HAP-1 (cell line): ENCODE measurements around the gene LAMA2.

Experiments used
- DNase-seq, 2 experiments: peaks; one replicate each; pipeline ENCODE4 v3.0.0-alpha.2; 2016 to 2020; ENCODE audit warnings: low spot score in 2 of 2
- H3K27me3 ChIP-seq: fragments of 250-450 bp; sonication (Bioruptor Pico); 2 replicates; pipeline ENCODE4 v1.5.1; 2020; ENCODE audit warnings: low read depth, mild to moderate bottlenecking, moderate library complexity
- H3K36me3 ChIP-seq: fragments of 250-450 bp; sonication (Bioruptor Pico); replicated peaks from 2 replicates; pipeline ENCODE4 v1.5.1; 2020; ENCODE audit warnings: mild to moderate bottlenecking
- H3K4me1 ChIP-seq: fragments of 250-450 bp; sonication (Bioruptor Pico); 2 replicates; pipeline ENCODE4 v1.5.1; 2020; ENCODE audit warnings: mild to moderate bottlenecking
- H3K4me3 ChIP-seq: fragments of 250-450 bp; sonication (Bioruptor Pico); 2 replicates; pipeline ENCODE4 v1.5.1; 2020; ENCODE audit warnings: mild to moderate bottlenecking, moderate library complexity
- H3K9me3 ChIP-seq: fragments of 250-450 bp; sonication (Bioruptor Pico); 2 replicates; pipeline ENCODE4 v1.5.1; 2020; ENCODE audit warnings: mild to moderate bottlenecking, moderate library complexity
- in situ Hi-C: fragments of 300-500 bp; cut with MboI; formaldehyde crosslinking; loops from 3 replicates; pipeline ENCODE4 v1.14.3; 2020; ENCODE audit warnings: low sequenced_read_pairs, inconsistent platforms, mixed read lengths

The LAMA2 gene

DNA sequence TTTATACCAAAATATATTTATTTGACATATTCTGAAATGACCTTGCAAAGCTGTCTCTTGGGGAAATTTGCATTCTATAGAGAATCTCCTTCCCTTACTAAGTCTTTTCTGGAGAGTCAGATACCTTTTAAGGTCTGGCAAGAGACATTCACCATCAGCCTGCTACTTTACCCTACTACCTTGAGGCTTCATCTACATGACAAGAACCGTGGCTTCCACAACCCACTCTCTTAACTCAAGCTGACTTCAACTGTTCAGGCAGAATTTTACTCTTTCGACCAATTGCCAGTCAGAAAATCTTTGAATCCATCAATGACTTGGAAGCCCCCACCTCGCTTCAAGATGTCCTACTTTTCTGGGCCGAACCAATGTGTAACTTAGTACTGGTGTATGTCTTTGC, 314.2 kb downstream of the LAMA2 start:
- Histone ChIP-seq H3K27me3 (no peaks in the 10 kb centered on the region), H3K9me3 (no peaks in the 10 kb centered on the region), H3K4me3 (no peak overlapping the region), H3K36me3 (no peaks in the 10 kb centered on the region; the same call in 1 of the 2 replicates), H3K4me1 (peaks cover 4% of the 10 kb centered on the region; the same call in 1 of the 2 replicates)
- in situ Hi-C loops = no loop called here
- no peak for DNase-seq

DNA sequence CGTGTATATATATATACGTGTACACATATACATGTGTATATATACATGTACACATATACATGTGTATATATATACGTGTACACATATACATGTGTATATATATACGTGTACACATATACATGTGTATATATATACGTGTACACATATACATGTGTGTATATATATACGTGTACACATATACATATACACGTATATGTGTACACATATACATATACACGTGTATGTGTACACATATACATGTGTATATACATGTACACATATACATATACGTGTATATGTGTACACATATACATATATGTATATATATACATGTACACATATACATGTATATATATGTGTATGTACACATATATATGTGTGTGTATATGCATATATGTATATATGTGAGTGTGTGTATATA, 317.2 kb downstream of the LAMA2 start:
- DNase-seq = no peak
- Histone ChIP-seq H3K9me3 (no peaks in the 10 kb centered on the region), H3K4me3 (no peak overlapping the region), H3K36me3 (no peaks in the 10 kb centered on the region), H3K27me3 (no peaks in the 10 kb centered on the region), H3K4me1 (peaks cover 12% of the 10 kb centered on the region)
- in situ Hi-C loops = no loop called here

DNA sequence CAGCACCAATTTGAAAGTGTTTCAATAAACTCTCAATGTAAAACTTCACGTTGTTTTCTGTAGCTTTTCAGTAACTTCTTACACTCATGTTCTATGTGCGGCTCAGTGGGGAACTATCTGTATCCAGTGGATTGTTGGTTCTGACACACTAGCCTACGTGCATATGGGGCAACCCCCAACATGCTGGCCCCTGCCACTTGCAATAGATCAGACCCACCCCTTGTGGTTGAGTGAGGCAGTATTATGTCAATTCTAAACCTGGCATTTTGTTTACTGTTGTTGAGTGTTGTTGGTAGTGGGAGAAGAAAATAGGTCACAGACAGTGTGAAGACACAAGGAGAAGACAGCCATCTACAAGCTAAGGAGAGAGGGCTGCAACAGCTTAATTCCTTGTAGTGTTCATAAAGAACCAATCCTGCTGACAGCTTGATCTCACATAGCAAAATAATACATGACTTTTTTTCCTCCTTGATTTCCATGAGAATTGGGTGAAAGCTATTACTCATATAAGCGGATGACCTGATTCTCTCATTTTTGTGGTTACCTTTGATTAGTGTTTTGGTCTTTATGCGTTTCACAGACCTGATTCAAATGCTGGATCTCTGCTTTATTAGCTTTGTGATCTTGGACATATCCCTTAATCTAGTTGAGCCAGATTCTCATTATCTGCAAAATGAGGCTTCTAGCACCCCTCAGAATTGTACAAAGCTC, 320.4 kb downstream of the LAMA2 start:
- Histone ChIP-seq H3K36me3 (no peaks in the 10 kb centered on the region), H3K9me3 (no peaks in the 10 kb centered on the region), H3K27me3 (no peaks in the 10 kb centered on the region), H3K4me3 (no peak overlapping the region), H3K4me1 (peaks cover 9% of the 10 kb centered on the region; the same call in 1 of the 2 replicates)
- peak in 1 of 2 experiments; percentile 31 for DNase-seq
- in situ Hi-C loops = no loop called here

DNA sequence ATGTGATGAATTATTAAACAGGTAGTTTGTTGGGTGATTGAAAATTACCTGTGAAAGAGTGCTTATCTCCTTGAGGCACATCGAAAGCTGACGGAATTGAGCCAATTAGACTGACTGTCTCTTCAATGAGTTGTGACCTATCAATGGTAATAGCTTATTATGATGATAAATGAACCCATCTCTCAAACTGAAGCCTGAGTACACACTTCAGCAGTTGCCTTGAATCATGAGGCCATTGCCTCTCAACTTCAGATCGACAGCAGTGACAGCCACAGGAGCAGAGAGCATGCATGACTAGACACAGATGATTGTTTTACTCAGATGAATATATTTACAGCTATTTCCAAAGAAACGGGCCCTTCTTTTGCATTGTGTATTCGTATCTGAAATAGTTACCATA, 323.9 kb downstream of the LAMA2 start:
- H3K9me3 ChIP-seq = no peaks in the 10 kb centered on the region
- peaks cover 16% of the 10 kb centered on the region for H3K4me1 ChIP-seq
- H3K36me3 ChIP-seq = no peaks in the 10 kb centered on the region
- in situ Hi-C loops = no loop called here
- no peak for DNase-seq
- no peaks in the 10 kb centered on the region for H3K27me3 ChIP-seq
- no peak overlapping the region for H3K4me3 ChIP-seq

DNA sequence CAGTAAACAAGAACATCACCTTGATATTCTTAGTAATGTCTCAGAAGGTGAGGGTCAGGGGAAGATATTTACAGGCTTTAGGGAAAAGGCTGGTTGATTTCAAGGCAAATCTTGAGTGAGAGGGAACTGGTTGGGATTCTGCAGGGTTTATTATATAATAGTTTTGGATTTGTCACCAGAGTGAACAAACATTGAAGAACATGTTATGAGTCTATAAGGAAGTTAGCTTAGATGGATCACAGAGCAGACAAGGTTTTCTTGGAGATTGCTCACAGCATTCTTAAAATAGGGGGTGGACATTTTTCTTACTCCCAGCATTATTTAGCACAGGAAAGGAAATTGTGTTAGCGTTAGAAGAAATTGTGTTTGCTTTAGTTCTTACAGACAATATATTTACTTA, 324.9 kb downstream of the LAMA2 start:
- Histone ChIP-seq H3K36me3 (no peaks in the 10 kb centered on the region), H3K4me1 (peaks cover 25% of the 10 kb centered on the region), H3K27me3 (no peaks in the 10 kb centered on the region; the same call in 1 of the 2 replicates), H3K9me3 (no peaks in the 10 kb centered on the region), H3K4me3 (no peak overlapping the region)
- DNase-seq = no peak
- in situ Hi-C loops = no loop called here

DNA sequence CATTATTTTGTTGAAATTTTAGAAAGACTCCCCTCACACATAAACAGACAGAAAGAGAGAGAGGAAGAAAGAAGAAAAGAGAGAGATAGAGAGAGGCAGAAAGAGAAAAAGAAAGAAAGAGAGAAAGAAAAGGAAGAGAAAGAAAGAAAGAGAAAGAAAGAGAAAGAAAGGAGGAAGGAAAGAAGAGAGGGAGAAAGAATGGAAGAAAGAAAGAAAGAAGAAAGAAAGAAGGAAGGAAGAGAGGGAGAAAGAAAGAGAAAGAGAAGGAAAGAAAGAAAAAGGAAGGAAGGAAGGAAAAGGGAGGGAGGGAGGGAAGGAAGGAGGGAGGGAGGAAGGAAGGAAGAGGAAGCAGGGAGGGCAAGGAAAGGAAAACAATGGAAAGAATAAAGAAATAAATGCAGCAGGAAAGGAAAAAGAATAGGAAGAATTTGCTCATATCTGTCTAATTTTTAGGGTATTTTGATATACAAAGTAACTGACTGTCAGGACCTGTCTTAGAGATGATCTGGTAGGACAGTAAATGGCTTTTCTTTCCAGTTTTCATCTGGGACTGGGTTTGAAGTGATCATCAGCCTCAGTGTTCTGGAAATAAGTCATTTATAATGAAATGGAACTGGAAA, 325.6 kb downstream of the LAMA2 start:
- Histone ChIP-seq H3K4me1 (peaks cover 20% of the 10 kb centered on the region), H3K9me3 (no peaks in the 10 kb centered on the region), H3K36me3 (no peaks in the 10 kb centered on the region), H3K27me3 (no peaks in the 10 kb centered on the region; the same call in 1 of the 2 replicates), H3K4me3 (no peak overlapping the region)
- in situ Hi-C loops = no loop called here
- DNase-seq = no peak

DNA sequence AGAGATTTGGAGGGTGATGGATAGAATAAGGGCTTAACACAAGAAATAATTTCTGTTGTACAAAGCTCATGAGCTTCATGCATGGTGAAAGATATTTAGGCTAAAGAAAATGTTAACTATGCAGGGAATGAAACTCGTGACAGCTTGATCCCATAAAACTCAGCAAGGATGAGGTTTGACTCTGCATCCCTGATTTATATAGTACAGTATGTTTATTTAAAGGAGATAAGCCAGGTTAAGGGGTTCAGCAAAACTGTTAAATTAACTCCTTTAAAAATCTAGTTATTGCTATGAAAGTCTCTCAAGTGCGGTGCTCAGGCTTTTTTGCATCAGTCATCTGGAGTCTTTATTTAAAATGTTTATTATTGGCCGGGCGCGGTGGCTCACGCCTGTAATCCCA, 326.4 kb downstream of the LAMA2 start:
- in situ Hi-C loops = no loop called here
- H3K27me3 ChIP-seq = no peaks in the 10 kb centered on the region; the same call in 1 of the 2 replicates
- H3K4me3 ChIP-seq = no peak overlapping the region
- no peaks in the 10 kb centered on the region for H3K36me3 ChIP-seq
- peaks cover 16% of the 10 kb centered on the region for H3K4me1 ChIP-seq
- no peaks in the 10 kb centered on the region for H3K9me3 ChIP-seq
- no peak for DNase-seq

DNA sequence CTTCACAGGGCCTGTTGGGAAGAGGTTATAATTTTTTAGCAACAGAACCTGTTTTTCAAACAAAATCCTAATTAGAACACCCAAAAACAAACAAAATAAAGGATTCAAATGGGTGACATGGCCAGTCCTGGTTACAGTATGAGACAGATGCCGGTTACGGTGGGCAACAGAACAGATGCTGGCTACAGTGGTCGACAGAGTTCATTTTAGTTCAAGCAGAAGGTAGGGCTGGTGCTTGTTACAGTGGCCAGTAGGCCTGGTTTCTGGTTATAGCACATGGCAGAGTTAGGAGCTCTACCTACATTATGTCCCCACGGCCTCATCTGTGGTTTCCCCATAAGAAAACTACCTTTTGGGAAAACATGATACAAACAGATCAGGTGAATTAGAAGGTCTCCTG, 327.7 kb downstream of the LAMA2 start:
- H3K4me3 ChIP-seq = no peak overlapping the region
- in situ Hi-C loops = no loop called here
- DNase-seq = no peak
- H3K36me3 ChIP-seq = no peaks in the 10 kb centered on the region
- no peaks in the 10 kb centered on the region; the same call in 1 of the 2 replicates for H3K27me3 ChIP-seq
- no peaks in the 10 kb centered on the region for H3K9me3 ChIP-seq
- peaks cover 16% of the 10 kb centered on the region for H3K4me1 ChIP-seq

DNA sequence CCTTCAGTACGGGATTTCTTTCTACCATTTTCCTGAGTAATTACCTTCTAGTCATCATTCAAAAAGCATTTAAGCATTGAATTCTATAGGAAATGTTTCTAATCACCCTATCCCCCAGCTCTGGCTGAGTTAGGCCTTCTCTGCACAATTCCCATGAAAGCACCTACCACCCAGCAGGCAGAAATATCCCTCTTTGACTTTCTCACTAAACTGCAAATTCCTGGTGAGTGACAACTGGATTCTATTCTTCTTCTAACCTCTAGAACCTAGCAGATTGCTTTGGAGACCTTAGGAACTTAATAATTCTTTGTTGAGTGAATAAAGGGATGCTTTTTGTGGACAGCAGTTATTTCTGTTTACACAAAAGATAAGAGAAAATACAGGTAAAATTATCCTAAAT, 328.7 kb downstream of the LAMA2 start:
- DNase-seq = peak in 1 of 2 experiments; percentile 28
- H3K4me1 ChIP-seq = peaks cover 16% of the 10 kb centered on the region
- no peak overlapping the region for H3K4me3 ChIP-seq
- in situ Hi-C loops = no loop called here
- no peaks in the 10 kb centered on the region for H3K9me3 ChIP-seq
- H3K36me3 ChIP-seq = no peaks in the 10 kb centered on the region
- no peaks in the 10 kb centered on the region; the same call in 1 of the 2 replicates for H3K27me3 ChIP-seq

DNA sequence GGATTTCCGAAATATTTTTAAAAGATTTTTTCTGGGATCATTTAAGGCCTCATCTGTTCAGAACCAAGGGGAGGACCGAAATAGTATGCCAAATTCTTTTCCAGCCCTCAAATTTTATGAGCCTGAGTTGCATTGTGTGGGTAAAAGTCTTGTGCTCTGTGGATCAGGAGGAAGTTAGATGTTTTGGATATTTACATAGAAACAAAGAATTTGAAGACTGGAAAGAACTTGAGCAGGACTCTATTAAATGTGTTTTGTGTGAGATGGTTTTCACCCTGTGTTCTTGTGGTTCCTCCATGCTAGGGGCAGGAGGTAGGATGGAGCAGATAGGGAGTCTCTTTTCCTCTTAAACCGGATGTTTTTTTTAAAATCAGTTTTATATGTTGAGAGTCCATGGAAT, 329.1 kb downstream of the LAMA2 start:
- Histone ChIP-seq H3K4me3 (no peak overlapping the region), H3K4me1 (peaks cover 16% of the 10 kb centered on the region), H3K9me3 (no peaks in the 10 kb centered on the region), H3K27me3 (no peaks in the 10 kb centered on the region; the same call in 1 of the 2 replicates), H3K36me3 (no peaks in the 10 kb centered on the region)
- in situ Hi-C loops = no loop called here
- peak in 1 of 2 experiments; percentile 65 for DNase-seq

DNA sequence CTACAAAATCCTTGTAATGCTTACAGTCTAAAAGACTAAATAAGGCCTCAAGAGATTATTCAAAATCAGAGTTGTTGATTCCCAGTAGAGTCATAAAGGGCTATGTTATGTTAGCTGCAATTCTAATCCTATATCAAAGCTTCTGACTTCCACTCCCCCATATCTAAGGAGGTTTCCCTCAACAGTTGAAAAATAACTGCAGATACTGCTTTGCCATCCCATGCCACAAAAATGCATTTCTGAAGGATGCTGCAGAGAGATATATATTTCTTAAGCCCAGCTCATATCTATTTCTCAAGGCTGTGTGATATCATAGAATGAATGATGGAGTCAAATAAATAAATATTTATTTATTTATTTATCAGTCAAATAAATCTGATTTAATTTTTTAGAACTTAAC, 332.3 kb downstream of the LAMA2 start:
- Histone ChIP-seq H3K36me3 (no peaks in the 10 kb centered on the region), H3K4me3 (no peak overlapping the region), H3K4me1 (peaks cover 16% of the 10 kb centered on the region), H3K9me3 (no peaks in the 10 kb centered on the region), H3K27me3 (no peaks in the 10 kb centered on the region; the same call in 1 of the 2 replicates)
- in situ Hi-C loops = no loop called here
- DNase-seq = no peak

DNA sequence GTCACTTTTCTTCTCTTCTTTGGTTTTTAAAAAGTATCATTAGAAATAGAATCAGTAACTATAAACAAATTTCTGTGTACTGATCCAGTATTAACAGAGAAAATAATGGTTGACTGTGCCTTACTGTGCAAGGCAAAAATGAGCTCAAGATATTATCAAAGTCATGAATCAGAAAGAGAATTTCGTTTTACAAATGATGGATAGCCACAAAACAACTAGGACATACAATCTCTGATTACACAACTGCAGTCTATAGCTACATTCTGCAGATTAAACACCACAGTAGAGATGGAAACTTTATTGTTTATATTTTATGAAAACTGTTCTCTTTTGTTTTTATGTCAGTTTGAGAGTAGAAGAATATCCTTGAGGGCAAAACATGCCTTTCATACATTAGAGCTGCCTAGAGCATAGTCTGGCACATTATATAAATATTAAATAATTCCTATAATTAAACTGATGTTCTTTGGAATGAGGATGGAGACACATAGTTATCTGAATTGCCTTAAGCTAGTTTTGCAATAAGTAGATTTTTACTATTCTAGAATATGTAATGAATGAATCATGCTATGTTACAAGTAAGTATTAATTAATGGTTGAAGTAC, 333.1 kb downstream of the LAMA2 start:
- Histone ChIP-seq H3K9me3 (no peaks in the 10 kb centered on the region), H3K4me3 (no peak overlapping the region), H3K36me3 (no peaks in the 10 kb centered on the region), H3K27me3 (no peaks in the 10 kb centered on the region; the same call in 1 of the 2 replicates), H3K4me1 (peaks cover 16% of the 10 kb centered on the region)
- no peak for DNase-seq
- in situ Hi-C loops = no loop called here

DNA sequence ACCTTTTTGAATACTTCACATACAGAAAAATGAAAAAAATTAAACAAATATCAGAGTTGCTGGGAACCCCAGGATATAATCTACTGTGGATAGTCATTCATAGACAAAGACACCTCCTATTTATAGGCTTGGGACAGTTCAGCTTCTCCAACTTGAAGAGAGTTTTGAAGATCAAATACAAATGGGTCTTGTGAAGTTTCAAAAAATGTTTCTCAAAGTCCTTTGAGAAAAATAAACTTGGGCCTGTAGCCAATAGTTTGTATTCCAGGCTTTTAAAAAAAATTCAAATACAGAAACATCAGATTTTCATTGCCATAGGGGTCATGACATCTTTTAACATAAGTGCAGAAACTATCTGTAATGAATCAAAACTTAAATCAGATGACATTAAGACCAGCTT, 334.8 kb downstream of the LAMA2 start:
- Histone ChIP-seq H3K4me3 (no peak overlapping the region), H3K27me3 (no peaks in the 10 kb centered on the region; the same call in 1 of the 2 replicates), H3K9me3 (no peaks in the 10 kb centered on the region), H3K36me3 (no peaks in the 10 kb centered on the region), H3K4me1 (peaks cover under 1% of the 10 kb centered on the region; the same call in 1 of the 2 replicates)
- in situ Hi-C loops = no loop called here
- DNase-seq = no peak
